HG02970 (cell line): ENCODE data around the gene PPP1R36.

Source experiments
- ATAC-seq: cut with Tn5 transposase; IDR thresholded peaks from one replicate; pipeline ENCODE4 v1.9.1; 2021; ENCODE audit warnings: mild to moderate bottlenecking, moderate library complexity, moderate number of reproducible peaks; ENCODE audit not compliant: unreplicated experiment, low FRiP score

The PPP1R36 gene, protein sequence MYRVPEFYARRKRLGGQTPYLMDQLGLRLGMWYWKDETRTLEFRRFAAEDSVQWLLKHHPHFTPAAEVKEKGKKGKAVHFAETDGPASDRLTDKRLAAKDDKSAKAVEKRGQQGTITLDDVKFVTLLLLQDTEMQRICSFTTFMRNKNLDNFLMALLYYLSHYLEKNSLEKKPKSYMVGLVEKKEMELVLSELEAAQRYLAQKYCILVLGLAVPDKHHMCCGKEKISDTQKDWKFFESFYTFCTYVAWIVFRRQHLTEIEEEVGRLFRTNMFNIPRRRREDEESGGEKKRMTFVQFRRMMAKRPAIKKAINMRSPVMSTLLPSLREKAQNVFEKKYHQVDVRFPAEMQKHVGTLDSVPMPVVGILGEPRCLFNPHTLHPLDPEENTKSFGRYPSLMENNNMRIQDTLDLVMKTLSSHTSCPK

DNA sequence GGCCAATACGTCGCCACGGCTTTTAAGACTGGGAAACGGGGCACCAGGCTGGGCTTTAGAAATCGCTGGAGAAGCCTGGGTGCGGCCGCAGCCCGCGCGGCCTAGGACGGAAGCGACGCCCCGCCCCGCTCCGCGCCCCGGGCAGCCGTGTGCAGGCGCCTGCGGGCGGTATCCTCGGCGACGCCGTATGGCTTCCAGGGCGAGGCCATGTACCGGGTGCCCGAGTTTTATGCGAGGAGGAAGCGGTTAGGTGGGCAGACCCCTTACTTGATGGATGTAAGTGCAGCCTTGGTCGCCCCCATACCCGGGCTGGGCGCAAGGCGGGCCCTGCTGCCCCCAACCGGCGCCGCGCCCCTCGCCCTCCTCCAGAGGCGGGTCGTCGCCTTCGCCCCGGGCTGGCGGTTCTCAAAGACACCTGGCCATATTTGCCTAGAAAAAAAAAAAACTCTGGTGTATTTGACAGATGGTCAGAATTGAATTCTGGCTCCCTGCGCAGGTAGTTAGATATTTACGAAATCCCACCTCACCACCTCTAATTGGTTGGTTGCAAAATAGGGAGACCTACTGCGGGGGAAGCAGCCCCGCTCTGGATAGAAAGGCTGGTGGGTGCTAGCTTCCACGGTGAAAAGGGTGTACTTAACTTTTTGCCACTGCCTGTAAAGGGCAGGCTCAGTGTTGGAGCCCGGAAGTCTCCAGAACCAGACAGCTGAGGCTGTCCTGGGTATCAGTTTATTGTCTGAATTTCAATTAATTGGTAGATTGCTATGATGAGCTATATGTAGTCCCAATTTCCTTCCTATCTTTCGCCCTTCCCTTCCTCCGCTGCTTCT is at the start of gene PPP1R36:
Gene PPP1R36 (plus strand): TSS at position 171 of the 830 bp plus-strand sequence. CDS start 37 bp downstream, at position 208.
- ATAC-seq = no peak

DNA sequence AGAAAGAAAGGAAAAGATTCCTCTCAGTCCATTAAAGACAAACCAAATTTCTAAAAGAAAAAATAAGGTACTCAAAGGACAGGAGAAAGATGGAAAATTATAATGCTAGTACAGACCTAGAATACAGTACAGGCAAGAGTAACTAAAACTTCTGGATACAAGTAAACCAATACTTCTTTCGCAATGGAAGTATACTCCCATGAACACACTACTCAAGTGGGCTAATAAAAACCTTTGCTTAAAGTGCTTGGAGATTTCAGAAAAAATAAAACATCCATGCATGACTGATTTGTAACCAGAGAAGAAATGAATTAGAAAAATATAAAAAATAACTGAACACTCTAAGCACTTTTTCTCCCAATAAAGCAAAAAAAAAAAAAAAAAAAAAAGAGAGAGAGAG is 49.7 kb upstream of the PPP1R36 start:
- no peak for ATAC-seq

DNA sequence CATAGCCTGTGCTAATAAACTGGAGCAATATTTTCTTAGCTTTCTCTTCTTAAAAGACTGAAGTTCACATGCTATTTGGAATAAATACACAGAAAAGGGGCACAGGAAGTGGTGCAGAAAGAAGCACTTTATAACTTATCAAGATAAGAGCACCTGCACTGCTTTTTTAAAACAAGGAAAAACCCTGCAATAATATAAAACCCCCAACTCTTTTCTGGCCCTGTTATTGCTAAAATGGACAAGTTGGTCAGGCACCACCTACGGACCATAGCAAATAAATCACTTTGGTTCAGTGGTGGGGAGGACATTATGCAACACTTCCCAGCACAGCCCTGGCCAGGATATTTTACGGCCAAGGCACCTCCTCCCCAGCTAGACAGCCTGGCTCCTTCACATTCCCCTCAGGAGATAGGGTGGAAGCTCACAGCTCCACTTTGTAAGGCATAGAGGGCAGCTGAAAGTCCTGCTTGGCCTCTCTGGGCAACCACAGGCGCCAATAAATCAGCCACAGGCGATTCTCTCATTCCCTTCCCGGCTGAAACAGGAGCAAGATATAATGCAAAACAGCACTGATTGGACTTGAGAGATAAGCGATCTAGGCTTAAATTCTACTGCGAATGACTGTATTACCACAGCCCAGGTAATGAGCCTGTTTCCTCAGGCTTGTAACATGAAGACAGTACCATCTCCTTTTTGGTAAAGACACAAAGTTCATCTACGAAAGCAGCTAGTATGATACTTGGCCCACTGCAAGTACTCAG is 48.2 kb upstream of the PPP1R36 start:
- no peak for ATAC-seq

DNA sequence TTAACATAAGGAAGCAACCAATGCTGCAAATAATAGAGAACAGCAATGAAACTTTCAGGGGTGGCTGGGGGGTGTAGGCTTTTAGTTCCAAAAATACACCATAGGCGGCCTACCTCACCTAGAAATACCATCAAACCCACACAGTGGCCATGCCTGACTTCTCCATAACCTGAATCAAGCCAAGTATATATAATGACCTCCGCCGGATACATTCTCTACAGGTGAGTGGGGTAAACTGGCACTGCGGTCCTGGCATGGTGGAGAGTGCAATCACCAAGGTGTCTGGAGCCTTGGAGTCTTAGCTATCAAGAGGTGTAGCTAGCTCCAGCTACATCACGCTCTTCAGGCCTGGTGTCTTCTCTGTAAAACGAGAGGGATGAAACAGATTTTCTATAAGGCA is 47.3 kb upstream of the PPP1R36 start:
- ATAC-seq = no peak

DNA sequence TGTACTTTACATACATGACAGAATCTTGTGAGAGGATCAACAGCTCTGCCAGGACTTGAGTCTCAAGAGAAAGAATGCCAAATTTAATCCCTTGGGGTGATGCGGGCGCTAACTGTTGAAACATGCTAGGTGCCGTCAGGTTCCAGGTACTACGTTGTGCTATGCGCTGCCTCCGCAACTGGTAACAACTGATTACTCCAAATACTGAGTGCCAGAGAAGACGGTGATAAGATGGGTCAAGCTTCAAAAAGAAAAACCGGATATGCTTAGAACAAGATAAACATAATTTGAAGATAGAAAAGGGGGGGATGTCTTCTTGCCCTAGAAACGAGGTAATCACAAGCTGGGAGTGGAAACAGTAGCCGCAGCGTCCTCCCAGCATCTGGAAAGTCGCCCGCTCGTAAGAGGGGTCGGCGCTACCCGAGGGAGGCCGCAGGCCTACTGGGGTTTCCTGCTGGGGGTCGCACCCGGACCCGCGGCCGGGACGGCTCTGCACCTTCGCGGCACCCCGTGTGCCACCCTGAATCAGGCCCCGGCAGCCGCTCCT is 46.8 kb upstream of the PPP1R36 start:
- no peak for ATAC-seq

DNA sequence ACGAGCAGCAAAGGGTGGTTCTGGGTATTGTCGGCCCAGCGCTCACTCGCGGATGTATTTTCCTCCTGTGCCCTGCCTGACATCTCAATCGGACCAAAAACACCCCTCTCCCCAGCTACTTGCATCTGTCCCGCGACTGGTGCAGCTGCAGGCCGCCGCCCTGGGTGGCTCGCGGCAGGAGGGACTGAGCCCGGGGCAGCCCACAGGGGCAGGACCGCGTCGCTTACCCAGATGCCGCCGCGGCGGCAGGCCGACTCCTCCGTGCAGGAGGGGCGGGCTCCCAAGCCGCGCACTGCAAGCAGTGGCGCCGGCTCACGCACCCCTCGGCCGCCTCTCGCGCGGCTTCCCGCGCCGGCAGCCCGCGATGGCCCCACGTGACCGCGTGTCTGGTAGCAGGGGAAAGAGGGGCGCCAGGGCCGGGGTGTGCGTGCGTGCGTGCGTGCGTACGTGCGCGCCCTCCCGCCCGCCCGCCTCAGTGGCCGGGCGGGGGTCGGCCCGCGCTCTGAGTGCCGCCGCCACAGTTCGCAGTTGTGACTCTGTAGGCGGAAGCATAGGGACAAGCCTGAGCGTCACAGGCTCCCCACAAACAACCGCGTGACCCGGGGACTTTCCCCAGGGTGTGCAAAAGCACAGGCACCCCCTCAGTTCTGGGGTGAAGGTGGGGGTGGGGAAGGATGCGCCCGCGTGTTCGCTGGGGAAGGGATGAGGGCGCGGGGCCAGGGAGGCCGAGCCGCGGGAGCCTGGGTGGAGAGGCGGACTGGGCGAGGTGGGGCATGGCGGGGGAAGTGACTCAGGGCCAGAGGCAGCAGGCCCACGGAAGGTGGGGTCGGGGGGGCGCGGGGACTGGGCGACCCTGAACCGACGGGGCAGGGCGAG is 46.1 kb upstream of the PPP1R36 start, which contains the start of gene ZBTB25:
Gene ZBTB25 (minus strand): TSS at position 405 of the 876 bp plus-strand sequence. CDS start 13,305 bp downstream, outside the sequence.
- ATAC-seq = peak; percentile 57

DNA sequence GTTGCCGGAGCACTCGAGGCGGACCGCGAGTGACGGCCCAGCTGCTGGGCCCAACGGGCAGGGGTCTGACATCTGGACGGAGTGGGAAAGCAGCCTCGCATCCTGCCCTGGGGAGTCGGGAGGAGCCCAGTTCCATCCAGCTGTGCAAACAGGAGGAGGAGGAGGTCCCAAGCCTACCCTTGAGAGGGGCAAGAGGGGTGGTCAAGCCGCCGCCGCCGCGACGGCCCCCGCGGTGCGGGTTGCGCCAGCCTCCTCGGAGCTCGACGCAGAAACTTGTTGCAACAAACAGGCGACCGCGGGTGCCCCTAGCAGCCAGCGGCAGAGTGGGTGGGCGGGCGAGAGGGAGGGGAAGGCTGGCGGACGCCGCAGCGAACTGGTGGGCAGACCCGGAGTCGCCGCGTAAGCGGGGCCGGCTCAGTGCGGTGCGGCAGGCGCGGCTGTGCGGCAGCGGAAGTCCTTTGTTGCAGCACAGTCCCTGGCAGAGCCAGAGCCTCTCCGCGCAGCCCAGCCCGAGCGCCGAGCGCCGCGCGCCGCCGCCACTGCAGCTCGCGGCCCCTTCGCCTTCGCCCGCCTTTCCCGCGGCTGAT is 45.4 kb upstream of the PPP1R36 start, which contains the start of gene ZBTB1:
Gene ZBTB1 (plus strand): TSS at position 461 of the 587 bp plus-strand sequence. CDS start 16,735 bp downstream, outside the sequence.
- ATAC-seq = peak; percentile 39

DNA sequence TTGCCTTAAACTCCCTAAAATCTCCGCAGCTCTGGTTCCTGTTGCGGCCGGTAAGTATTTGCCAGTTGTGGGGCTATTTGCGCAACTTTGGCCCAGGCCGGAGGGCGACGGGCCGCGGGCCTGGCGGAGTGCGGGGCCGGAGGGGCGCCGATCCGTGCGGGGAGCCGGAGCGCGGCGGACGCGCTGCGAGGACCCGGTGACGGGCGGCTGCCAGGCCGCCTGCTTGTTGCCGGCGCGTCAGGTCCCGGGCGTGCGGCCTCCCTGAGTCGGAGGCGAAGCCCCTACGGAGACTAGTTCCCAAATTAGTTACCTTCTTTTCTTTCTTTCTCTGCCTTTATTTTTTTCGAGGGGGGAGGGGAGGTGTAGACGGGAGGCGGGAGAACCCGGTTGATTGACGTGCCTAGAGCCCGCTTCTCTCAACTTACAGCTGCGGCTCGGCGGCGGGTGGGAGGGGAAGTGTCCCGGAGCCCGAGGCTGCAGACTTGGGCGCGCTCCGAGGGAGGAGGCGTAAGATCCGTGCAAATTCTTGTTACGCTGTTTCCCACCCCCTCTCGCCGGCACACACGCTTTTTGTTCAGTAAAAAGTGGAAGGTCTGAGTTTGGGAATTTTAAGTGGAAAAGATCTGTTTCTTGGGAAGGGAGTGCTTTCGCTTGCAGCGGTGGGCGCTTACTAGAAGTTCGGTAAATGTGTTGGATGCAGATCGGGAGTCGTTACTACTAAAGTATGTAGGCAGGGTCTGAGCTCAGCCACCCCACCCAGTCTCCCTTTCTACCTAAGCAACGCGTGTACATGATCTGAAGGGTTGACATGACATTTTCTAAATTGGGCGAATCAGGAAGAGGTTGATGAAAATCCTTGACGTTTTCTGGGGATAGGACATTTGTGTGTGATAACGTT is 44.6 kb upstream of the PPP1R36 start:
- ATAC-seq = peak; percentile 32

DNA sequence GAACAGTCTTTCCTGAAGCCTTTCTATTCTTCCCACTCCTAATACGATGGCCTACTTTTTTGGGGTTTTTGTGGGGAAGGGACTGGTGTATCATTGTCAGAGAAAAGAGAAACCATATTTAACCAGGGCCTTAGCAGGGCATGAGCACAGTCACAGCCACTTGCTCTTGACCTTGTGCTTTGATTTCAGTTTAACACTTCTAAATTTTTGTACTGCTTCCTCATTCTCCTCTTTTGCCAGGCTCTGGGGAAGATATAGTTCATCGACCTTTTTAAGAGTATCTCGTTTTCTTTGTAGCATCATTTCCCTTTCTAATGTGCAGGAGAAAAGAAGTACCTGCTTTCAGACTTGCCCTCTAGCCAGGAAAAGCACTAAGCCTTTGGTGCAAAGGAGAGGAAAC is 43.0 kb upstream of the PPP1R36 start:
- no peak for ATAC-seq

DNA sequence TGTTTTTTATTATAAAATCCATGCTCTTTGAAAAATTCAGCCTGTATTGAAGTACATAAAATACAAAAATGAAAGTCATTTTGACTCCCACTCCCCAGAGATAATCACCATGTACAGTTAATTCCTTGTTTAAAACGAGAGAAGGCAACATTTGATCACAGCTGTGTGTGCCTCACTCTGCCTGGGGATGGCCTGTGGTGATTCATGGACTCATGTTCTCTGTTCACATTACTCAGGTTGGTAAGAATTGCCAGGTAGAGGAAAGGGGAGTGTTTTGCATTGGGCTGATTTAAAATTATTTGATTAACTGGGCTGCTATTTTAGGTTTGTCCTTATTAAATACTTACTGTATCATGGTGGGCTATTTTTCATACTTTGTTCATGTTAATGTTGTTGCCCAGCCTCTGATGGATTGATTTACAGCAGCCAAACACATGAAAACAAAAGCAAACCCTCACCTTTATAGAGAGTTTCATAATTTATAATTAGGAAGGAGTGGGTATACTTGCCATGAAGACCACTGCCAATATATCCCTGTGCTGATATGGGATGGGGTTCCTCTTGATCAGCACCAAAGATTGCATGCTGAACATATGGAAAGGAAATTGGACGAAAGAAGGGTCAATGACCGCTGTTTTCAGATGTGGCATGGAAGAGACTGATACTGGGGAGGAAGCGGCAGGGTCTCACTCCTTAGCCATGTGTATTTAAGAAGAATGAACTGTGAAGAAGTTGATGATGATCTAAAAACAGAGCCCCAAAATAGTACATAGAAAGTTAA is 42.2 kb upstream of the PPP1R36 start:
- no peak for ATAC-seq

DNA sequence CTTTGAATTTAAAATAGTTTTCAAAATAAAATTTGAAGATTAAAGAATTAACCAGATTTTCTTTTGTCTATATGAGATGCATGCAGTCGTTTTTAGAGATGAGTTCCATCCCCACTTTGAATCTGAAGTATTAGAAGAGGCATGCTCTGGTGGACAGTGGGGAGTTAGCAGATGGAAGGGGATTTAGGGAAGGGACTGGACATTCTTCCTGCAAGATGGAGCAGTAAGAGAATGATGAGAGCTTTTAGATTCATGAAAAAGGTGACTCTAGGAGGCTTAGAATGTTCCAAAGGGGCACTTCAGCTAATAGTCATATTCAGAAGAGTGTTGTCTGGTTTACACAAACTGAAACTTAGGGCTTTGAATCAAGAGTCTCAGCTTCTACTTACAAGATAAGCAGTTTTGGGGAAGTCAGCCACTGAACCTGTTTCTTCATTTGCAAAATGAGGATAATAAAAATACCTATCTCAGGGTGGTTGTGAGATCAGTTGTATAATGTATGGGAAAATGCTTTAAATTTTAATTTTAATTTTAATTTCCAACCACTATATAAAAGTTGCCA is 41.5 kb upstream of the PPP1R36 start:
- no peak for ATAC-seq

DNA sequence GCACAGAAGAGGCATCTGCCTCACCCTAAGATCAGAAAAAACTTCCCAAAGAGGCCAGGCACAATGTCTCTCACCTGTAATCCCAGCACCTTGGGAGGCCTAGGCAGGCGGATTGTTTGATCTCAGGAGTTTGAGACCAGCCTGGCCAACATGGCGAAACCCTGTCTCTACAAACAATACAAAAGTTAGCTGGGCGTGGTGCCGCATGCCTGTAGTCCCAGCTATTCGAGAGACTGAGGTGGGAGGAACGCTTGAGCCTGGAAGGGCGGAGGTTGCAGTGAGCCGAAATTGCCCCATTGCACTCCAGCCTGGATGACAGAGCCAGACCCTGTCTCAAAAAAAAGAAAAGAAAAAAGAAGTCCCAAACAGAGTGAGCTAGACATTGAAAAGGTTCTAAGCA is 40.7 kb upstream of the PPP1R36 start:
- ATAC-seq = no peak

DNA sequence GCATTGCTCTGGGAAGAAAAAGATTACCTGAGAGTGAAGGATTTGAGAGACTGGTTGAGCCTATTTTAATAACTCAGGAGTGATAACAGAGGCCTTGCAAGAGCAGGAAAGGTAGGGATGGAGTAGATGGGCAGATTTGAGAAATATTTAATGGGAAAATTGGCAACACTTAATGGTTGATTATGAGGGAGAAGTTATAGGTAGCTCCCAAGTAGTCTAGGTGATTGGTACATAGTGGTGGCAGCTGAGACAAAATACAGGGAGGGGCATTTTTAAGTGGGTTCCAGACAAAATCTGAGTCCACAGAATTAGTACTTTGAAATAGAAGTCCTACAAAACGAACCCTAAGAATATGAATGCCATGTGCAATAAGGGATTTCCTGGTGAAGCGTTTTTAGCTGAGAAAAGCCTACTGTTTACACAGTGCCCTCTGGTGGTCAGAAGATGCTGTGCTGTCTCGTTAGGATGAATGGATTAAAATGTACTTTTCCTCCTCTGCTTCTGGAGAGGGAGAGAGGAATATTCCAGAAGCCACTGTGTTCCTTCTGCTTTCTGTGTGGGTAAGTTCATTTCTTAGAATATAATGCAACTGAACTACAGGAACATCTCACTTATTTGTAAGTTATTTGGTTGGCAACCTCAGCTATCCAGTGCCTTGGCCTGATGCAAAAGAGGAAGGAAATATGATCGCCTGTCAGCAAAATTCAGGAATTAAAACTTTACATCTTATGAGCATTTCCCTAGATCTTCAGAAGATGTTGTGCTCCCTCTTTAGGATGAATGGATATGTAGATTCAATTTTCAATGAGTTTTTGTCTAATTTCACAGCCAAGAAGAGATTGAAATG is 38.7 kb upstream of the PPP1R36 start:
- no peak for ATAC-seq

DNA sequence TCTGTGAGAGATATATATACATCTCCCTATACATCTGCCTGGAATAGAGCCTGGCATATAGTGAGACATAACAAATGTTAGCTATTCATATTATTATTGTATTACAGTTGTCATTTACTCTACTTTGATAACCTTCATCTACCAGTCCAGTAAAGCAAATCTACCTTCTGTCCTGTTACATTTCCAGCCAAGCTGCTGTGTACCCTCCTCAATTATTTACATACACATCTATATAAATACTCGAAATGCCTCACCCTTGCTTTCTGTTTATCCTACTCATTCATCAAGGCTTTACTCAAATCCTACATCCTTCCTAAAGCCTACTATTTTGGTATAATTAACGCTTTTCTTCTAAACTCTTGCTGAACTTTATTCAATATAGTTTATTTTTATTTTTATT is 36.5 kb upstream of the PPP1R36 start:
- no peak for ATAC-seq

DNA sequence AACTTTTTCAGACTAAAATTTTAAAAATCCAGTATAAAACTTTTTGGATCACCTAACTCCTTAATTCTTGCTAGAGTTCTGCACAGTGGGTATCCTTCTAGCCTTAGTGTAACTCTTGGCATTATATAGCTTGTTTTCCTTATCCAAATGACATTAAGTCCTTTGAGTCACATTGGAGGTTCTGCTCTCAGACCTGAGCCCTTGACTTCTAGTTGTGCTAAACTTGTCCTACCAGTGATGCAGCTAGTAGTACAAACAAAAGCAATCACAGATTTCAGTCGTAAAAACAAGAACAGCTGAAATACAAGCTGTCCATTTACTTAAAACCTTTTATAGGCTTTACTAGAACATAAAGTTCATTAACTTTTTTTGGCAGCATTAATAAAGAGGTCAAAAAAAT is 34.7 kb upstream of the PPP1R36 start:
- no peak for ATAC-seq

DNA sequence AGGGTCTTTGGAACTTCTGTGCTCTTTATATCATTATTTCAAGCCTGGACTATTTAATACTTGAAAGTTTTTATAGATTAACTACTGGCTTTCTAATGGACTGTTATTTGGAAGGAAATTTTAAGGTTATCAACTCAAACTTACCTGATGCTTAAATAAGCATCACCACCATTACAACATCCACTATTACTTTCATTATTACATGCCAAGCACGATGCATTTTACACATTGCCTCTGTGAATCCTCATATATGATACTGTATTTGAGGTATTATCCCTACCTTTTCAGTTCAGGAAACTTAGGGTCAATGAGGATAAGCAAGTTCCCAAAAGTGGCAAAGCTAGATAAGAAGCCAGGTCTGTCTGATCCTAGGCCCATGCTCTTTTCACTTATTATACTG is 32.8 kb upstream of the PPP1R36 start:
- no peak for ATAC-seq
